Uterus (tissue), 2 donors: ENCODE measurements around the gene MED13L.

Source experiments
- CTCF ChIP-seq, 4 experiments: fragments of 200-600 bp in 2 of 4; fragments of 450-650 bp in 2 of 4; sonication (generic) in 2 of 4; IDR thresholded peaks; one replicate each; pipeline ENCODE4 v1.5.1; 2016 to 2019; ENCODE audit warnings: antibody characterized with exemption in 4 of 4, mild to moderate bottlenecking in 2 of 4, moderate library complexity in 1 of 4
- POLR2A ChIP-seq, 2 donors: fragments of 450-650 bp; IDR thresholded peaks; one replicate each; pipeline ENCODE4 v1.6.1; 2016; ENCODE audit warnings: antibody characterized with exemption in 2 of 2, mild to moderate bottlenecking in 1 of 2, moderate library complexity in 1 of 2

- TF ChIP-seq CTCF (IDR thresholded peaks at IDR 0.05) (no peak), POLR2A (IDR thresholded peaks at IDR 0.05) (no peak)
Observed at GRCh38 chr12:115972241-115972640, 305.3 kb downstream of the MED13L start.
